HL-60 (cell line): ENCODE measurements around the gene ERBB4.

Experiments used
- CTCF ChIP-seq: IDR thresholded peaks from one replicate; pipeline ENCODE4 v1.5.1; 2011; ENCODE audit warnings: low read length, control low read depth, inconsistent platforms; ENCODE audit not compliant: insufficient read depth
- GABPA ChIP-seq: IDR thresholded peaks from 2 replicates; pipeline ENCODE4 v1.6.1; 2012; ENCODE audit warnings: low read depth

DNA sequence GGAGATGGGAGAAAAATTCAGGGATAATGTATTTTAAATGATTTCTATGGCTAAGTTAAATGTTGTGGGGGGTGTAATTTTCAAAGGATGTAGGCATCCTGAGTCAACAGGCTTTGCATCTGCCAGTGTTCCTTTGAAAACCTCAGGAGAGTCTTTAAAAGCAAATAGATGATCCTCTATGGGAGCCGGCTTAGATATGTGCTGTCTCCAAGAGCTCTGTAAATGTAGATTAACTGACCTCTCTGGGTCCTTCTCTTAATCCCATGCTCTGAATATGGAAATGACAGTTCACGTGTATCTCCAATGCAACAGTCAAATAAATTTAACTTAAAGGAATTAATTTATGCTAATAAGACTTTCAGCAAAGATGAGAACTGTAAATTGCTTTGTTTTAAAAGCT lies 292.7 kb downstream of the ERBB4 start:
- TF ChIP-seq CTCF, result no peak
- TF ChIP-seq GABPA, result no peak
